Measurements from ENCODE around the gene NRN1. TPM values are rescaled to one million over a fixed set of nuclear protein-coding genes. Genes with fewer than 3 reads are reported as not detected.

The NRN1 gene
- total and polyA plus RNA-seq, 2 donors (not counting 3 experiments of a cell fraction or from before 2014, with no cell fraction given), result 12.8 to 26.2 TPM

GRCh38 chr6:6039946-6040509 is 33.3 kb upstream of the NRN1 start:
- Histone ChIP-seq H3K4me1 (ENCODE audit: control insufficient read depth, extremely low read depth, insufficient read depth, low read length) (no peaks in the 10 kb centered on the region), H3K9me1 (replicated peaks; ENCODE audit: control insufficient read depth, extremely low read depth, insufficient read depth, low read length) (no peaks in the 10 kb centered on the region), H3K9me3 (replicated peaks; ENCODE audit: control insufficient read depth, insufficient read depth, low read length) (no peaks in the 10 kb centered on the region), H3K9ac (replicated peaks; ENCODE audit: extremely low read depth, insufficient read depth, low read length) (no peak overlapping the region), H3K27me3 (ENCODE audit: control insufficient read depth in 2 of 2, insufficient read depth in 2 of 2, low read length in 2 of 2) (no peaks in the 10 kb centered on the region), H3K4me3 (replicated peaks in 1 of 3; ENCODE audit: insufficient read depth in 1 of 3, low read depth in 1 of 3, low read length in 3 of 3) (no peak overlapping the region), H3K4me2 (ENCODE audit: insufficient read depth, low read length) (no peak overlapping the region), H2AFZ (ENCODE audit: low read depth, low read length) (no peak overlapping the region), H3K36me3 (ENCODE audit: control insufficient read depth in 2 of 2, extremely low read depth in 1 of 2, insufficient read depth in 2 of 2, low read length in 2 of 2) (no peaks in the 10 kb centered on the region), H3K27ac (ENCODE audit: insufficient read depth, low read depth, low read length) (no peak overlapping the region), H3K79me2 (ENCODE audit: control insufficient read depth, insufficient read depth, low read length) (no peaks in the 10 kb centered on the region), H4K20me1 (replicated peaks; ENCODE audit: control insufficient read depth, extremely low read depth, insufficient read depth, low read length) (no peaks in the 10 kb centered on the region)
- TF ChIP-seq MYC (IDR thresholded peaks at IDR 0.05; ENCODE audit: low read depth, low read length) (no peak), POLR2A (IDR thresholded peaks at IDR 0.05; ENCODE audit: low read depth, low read length) (no peak), GATA2 (IDR thresholded peaks at IDR 0.05; ENCODE audit: insufficient read depth, insufficient read length, low read depth, low read length) (no peak), FOS (IDR thresholded peaks at IDR 0.05; ENCODE audit: borderline replicate concordance, insufficient read depth, low read length) (no peak), MAX (IDR thresholded peaks at IDR 0.05; ENCODE audit: insufficient read depth, insufficient read length) (no peak), EZH2 (IDR thresholded peaks at IDR 0.05; ENCODE audit: borderline replicate concordance, low read depth, low read length, severe bottlenecking) (no peak), POLR2AphosphoS5 (IDR thresholded peaks at IDR 0.05; ENCODE audit: insufficient read depth, low read depth, low read length) (no peak), CTCF (IDR thresholded peaks at IDR 0.05; ENCODE audit: extremely low read depth in 1 of 2, insufficient read depth in 1 of 2, low read depth in 1 of 2, low read length in 2 of 2) (no peak), JUN (IDR thresholded peaks at IDR 0.05; ENCODE audit: borderline replicate concordance, insufficient read depth, insufficient read length, low read depth) (no peak)
- DNase-seq (ENCODE audit: low read depth, low spot score) (no peak), FAIRE-seq (no peak)
- ChIA-PET POLR2A (no interaction called here), CTCF (no interaction called here)
- dilution Hi-C loops (cut with MboI; ENCODE audit: extremely low pct_ligation_motif_present, low sequenced_read_pairs), result no loop called here
- no TSS peak for BruUV-seq (replicated peaks)
- intact Hi-C loops (cut with micrococcal nuclease), result no loop called here

All from endothelial cell of umbilical vein (primary cell).